GM18873 (cell line): ENCODE results near the gene SLC22A31.

ENCODE experiments used
- ATAC-seq: cut with Tn5 transposase; IDR thresholded peaks from one replicate; pipeline ENCODE4 v1.9.1; 2021; ENCODE audit warnings: mild to moderate bottlenecking, moderate library complexity, moderate number of reproducible peaks; ENCODE audit not compliant: unreplicated experiment, low FRiP score

The SLC22A31 gene

DNA sequence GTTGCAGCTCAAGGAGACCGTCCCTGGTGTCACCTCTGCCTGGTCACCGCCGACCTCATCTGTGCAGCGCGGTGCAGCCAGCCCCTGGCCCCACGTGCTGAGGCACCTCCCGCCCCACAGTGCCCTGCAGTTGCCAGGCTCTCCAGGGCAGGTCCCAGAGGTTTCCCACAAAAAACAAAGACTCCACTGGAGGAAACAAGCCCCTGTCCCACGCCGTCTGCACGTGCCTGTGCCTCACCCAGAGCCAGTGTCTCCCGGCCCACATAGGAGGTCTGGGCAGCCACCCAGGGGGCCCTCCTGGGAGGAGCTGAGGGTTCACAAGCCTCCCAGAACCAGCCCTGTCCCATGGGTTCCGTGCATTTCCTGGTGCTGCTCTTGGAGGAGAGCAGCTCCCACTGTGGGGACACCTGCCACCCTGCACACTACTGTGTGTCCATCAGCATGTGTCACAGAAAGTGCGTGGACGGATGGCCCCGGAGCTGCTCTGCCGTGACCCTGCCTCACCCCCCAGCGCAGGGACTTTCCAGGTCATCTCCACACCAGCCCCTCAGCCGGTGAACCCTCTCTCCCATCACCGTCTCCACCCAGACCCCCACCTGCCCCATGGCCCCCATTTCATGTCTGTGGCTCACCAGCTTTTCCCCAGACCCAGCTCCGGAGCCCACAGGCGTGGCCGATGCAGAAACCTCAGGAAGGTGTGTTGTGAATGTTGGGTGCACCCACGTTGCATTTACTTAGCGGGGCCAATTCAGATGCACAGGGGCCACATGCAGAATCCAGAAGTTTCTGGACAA is 45.8 kb downstream of the SLC22A31 start:
- no peak for ATAC-seq

DNA sequence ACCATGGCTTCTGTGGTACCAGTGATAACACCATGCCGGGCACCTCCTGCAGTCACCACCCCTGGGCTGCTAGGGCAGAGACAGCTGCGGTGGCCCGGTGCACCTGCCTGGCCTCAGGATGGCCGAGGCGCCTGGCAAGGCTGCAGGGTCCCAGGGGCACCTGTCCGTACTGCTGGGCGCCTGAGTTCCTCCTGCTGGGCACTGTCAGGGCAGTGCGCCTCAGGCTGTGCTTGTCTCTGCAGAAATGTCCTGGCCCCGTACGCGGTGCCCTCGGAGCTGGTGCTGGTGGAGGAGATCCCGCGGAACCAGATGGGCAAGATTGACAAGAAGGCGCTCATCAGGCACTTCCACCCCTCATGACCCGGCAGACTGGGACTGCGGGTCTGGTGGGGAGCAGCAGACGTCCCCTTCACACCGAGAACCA is 46.5 kb downstream of the SLC22A31 start:
- no peak for ATAC-seq

GRCh38 chr16:89152831-89153700 is 47.3 kb downstream of the SLC22A31 start:
- ATAC-seq = no peak

DNA sequence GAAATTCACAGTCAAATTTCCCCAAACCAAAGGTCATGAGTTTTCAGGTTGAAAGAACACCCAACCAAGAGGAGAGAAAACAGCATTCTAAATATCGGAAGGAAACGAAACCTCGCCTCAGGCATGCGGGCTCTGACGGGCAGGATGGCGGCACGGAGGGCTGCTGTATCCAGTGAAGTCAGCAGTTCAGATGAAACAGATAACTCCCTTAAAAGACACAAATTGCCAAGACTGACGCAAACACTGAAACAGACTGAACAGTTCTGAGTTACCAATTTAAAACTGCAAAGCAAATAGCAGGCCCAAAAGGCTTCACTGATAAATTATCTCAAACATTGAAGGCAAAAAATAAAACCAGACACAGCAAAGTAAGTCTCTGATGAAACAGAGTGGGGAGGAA is 49.4 kb downstream of the SLC22A31 start:
- ATAC-seq = no peak

DNA sequence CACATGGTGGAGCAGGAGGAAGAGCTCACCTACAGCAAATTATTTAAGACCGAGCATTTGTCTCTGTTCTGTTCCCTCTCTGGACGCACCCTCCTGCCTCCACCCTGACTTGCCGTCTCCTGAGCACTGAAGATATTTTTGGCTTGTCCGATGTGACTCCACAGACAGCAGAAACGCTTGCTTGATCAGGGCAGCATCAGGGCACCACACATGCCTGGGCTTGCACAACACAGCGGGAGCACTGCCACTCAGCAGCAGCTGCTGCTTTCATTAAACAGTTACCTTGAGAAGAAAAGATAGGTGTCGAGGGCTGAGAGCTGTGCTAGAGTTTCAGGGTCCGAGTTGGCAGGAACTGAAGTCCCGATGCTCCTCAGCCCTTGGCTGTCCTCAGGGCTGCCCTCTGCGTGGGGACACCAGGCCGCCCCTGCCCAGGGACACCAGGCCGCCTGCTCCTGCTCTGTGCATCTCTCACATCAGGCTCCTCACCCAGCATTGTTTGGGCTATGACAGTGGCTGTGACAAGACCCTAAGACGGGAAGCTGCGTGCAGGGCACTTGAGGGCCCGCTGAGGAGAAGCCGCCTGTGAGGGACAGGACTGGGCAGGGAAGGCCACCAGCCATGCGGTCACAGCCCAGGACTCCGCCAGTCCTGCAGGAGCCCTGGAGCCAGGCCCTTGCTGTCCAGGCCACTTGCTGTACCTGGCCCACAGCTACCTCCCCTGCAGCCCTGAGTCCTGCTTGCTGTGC is 50.1 kb downstream of the SLC22A31 start:
- no peak for ATAC-seq

DNA sequence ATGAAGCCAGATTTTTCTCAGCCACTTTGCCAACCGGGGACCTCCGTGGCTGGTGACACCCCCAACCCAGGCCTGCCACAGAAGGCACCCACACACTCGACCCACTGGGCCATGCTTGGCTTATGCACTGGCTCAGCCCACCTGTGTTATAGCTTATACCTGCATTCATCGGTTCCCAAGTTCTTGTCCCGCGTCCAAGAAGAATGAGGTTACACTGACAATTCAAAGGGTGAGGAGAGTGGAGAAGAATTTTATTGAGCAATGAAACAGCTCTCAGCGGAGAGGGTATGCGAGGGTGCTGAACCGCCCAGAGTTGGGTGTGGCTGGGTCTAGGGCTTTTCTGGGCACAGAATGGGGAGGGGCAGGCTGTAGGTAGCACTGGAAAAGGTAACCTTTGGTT is 51.0 kb downstream of the SLC22A31 start:
- ATAC-seq = no peak

DNA sequence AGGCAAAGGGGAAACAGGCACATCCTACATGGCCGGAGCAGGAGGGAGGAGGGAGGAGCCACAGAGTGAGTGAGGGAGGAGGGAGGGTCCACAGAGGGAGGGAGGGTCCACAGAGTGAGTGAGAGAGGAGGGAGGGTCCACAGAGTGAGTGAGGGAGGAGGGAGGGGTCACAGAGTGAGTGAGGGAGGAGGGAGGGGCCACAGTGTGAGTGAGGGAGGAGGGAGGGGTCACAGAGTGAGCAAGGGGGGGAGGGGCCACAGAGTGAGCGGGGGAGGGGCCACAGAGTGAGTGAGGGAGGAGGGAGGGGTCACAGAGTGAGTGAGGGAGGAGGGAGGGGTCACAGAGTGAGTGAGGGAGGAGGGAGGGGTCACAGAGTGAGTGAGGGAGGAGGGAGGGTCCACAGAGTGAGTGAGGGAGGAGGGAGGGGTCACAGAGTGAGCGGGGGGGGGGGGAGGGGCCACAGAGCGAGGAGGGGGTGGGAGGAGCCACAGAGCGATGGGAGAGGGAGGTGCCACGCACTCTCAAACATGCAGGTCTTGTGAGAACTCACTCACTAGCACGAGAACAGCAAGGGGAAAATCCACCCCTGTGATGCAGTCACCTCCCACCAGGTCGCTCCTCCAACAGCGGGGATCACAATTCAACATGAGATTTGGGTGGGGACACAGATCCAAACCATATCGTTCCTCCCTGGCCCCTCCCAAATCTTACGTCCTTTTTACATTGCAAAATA is 53.1 kb downstream of the SLC22A31 start:
- no peak for ATAC-seq

DNA sequence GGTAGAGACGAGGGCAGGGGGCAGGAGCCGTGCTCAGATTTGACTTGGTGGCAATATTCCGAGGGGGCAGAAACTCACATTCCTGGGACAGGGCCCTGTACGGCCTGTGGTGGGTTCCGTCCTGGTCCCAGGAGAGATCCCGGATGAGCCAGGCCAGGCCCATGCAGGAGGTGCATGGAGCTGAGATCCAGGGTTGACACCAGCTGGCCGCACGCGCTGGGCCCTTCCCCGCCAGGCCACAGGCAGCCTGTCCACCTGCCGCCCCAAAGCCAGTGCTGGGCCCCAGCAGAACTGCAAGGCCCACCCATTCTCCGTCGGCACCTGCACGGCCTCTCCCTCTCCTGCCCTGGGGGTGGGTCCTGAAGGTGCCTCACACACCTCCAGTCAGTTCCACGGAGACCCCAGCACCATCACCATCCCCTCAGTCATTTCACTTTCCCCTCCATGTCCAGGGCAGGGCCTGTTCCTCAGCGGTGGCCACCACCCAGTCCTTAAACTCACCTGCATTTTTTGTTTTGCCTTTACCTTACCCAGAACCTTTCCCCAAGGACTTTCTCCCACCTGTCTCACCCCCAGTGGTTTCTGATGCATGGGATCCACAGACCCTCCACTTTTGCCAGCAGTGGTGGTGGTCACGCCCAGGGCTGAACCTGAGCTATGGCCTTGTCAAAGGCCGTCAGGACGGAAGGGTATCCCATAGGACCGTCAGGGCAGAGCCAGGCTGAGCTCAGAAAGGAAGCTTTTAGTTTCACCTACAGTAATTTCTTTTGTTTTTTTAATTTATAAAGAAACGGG is 53.9 kb downstream of the SLC22A31 start:
- no peak for ATAC-seq
